Measurements from ENCODE around the gene MBOAT2. TPM values are rescaled to one million over a fixed set of nuclear protein-coding genes. Genes with fewer than 3 reads are reported as not detected.
"Not testable (repeated sequence)": the region's sequence is repeated elsewhere in the genome, so short reads cannot be mapped to it uniquely, and the experiment has no call there.

MBOAT2 gene
- total RNA-seq, 1 donor from 2014 or later = 84.0 TPM

- no peak overlapping the region for H3K4me3 ChIP-seq
- H3K27ac ChIP-seq = no peak overlapping the region
- no peak overlapping the region for H3K4me3 Mint-ChIP-seq
- H3K27me3 Mint-ChIP-seq (ENCODE audit: insufficient read depth, low read depth) = no peaks in the 10 kb centered on the region
- H3F3A ChIP-seq (ENCODE audit: low read depth) = no peaks in the 10 kb centered on the region
- no peaks in the 10 kb centered on the region for H4K20me1 ChIP-seq (ENCODE audit: low read depth)
- H3K4me1 ChIP-seq = no peaks in the 10 kb centered on the region
- no peak overlapping the region for H3K27ac Mint-ChIP-seq
- H2AFZ ChIP-seq (replicated peaks) = no peak overlapping the region
- H3K9me3 Mint-ChIP-seq = peaks cover 19% of the 10 kb centered on the region
- no peaks in the 10 kb centered on the region for H3K4me1 Mint-ChIP-seq
- DNase-seq (ENCODE audit: low spot score) = no peak
- H3K27me3 ChIP-seq = no peaks in the 10 kb centered on the region
- no peaks in the 10 kb centered on the region for H3K9me3 ChIP-seq (ENCODE audit: low read depth)
- TF ChIP-seq EZH2 (IDR thresholded peaks at IDR 0.05) (no peak), EZH2phosphoT487 (IDR thresholded peaks at IDR 0.05) (no peak), CTCF (IDR thresholded peaks at IDR 0.05) (no peak)
- peaks cover 5% of the 10 kb centered on the region for H3K36me3 Mint-ChIP-seq
- no peak overlapping the region for H3K9ac ChIP-seq
- peaks cover 70% of the 10 kb centered on the region for H3K79me2 ChIP-seq (ENCODE audit: low read depth)
- H3K36me3 ChIP-seq = no peaks in the 10 kb centered on the region
- no peak overlapping the region for H3K4me2 ChIP-seq
Observed at GRCh38 chr2:8974016-8974415, 29.5 kb downstream of the MBOAT2 start.

- not testable (repeated sequence) for H3K36me3 Mint-ChIP-seq; H3K4me1 ChIP-seq; H3K4me3 Mint-ChIP-seq; H3K27me3 ChIP-seq; H3K27me3 Mint-ChIP-seq (ENCODE audit: insufficient read depth, low read depth); H3K27ac Mint-ChIP-seq; H4K20me1 ChIP-seq (ENCODE audit: low read depth); H3K36me3 ChIP-seq; H2AFZ ChIP-seq (replicated peaks); H3K9ac ChIP-seq; H3K4me3 ChIP-seq; H3K4me2 ChIP-seq; H3K4me1 Mint-ChIP-seq; DNase-seq (ENCODE audit: low spot score); H3F3A ChIP-seq (ENCODE audit: low read depth); H3K27ac ChIP-seq; H3K9me3 ChIP-seq (ENCODE audit: low read depth)
- H3K79me2 ChIP-seq (ENCODE audit: low read depth) = peaks cover 60% of the 10 kb centered on the region
- H3K9me3 Mint-ChIP-seq = peaks cover 23% of the 10 kb centered on the region
Observed at GRCh38 chr2:8973017-8973416, 30.5 kb downstream of the MBOAT2 start.

GRCh38 chr2:8972535-8972934 lies 30.9 kb downstream of the MBOAT2 start:
- peaks cover 26% of the 10 kb centered on the region for H3K9me3 Mint-ChIP-seq
- H3K27ac ChIP-seq; DNase-seq (ENCODE audit: low spot score); H3K4me2 ChIP-seq; H3K27ac Mint-ChIP-seq; H2AFZ ChIP-seq (replicated peaks); H3K36me3 ChIP-seq; H3K4me3 ChIP-seq; H3K4me1 Mint-ChIP-seq; H3K9ac ChIP-seq; H3K4me1 ChIP-seq; H3K27me3 Mint-ChIP-seq (ENCODE audit: insufficient read depth, low read depth); H4K20me1 ChIP-seq (ENCODE audit: low read depth); H3F3A ChIP-seq (ENCODE audit: low read depth); H3K36me3 Mint-ChIP-seq; H3K27me3 ChIP-seq; H3K4me3 Mint-ChIP-seq; H3K9me3 ChIP-seq (ENCODE audit: low read depth): not testable (repeated sequence)
- H3K79me2 ChIP-seq (ENCODE audit: low read depth) = peaks cover 60% of the 10 kb centered on the region

GRCh38 chr2:8969348-8969747 lies 34.1 kb downstream of the MBOAT2 start:
- not testable (repeated sequence) for H3K36me3 Mint-ChIP-seq; H3K4me3 Mint-ChIP-seq; H3K4me2 ChIP-seq; H4K20me1 ChIP-seq (ENCODE audit: low read depth); H3K27me3 Mint-ChIP-seq (ENCODE audit: insufficient read depth, low read depth); H3K9ac ChIP-seq; H3K4me3 ChIP-seq; H3K4me1 Mint-ChIP-seq; H3K27ac Mint-ChIP-seq; H3F3A ChIP-seq (ENCODE audit: low read depth); H3K9me3 ChIP-seq (ENCODE audit: low read depth); H3K27ac ChIP-seq; DNase-seq (ENCODE audit: low spot score); H2AFZ ChIP-seq (replicated peaks); H3K27me3 ChIP-seq; H3K36me3 ChIP-seq; H3K4me1 ChIP-seq
- H3K79me2 ChIP-seq (ENCODE audit: low read depth) = peaks cover 52% of the 10 kb centered on the region
- H3K9me3 Mint-ChIP-seq = peaks cover 26% of the 10 kb centered on the region

- H3K4me3 Mint-ChIP-seq = no peak overlapping the region
- no peaks in the 10 kb centered on the region for H3K4me1 ChIP-seq
- H3K4me3 ChIP-seq = no peak overlapping the region
- H3K4me1 Mint-ChIP-seq = no peaks in the 10 kb centered on the region
- no peak for TF ChIP-seq EZH2phosphoT487 (IDR thresholded peaks at IDR 0.05)
- TF ChIP-seq CTCF (IDR thresholded peaks at IDR 0.05) = no peak
- TF ChIP-seq EZH2 (IDR thresholded peaks at IDR 0.05) = no peak
- H3K27ac Mint-ChIP-seq = no peak overlapping the region
- peaks cover 47% of the 10 kb centered on the region for H3K79me2 ChIP-seq (ENCODE audit: low read depth)
- H3K4me2 ChIP-seq = no peak overlapping the region
- H3K36me3 ChIP-seq = no peaks in the 10 kb centered on the region
- no peak overlapping the region for H3K9ac ChIP-seq
- no peaks in the 10 kb centered on the region for H3K27me3 Mint-ChIP-seq (ENCODE audit: insufficient read depth, low read depth)
- H3K36me3 Mint-ChIP-seq = peaks cover 4% of the 10 kb centered on the region
- DNase-seq (ENCODE audit: low spot score) = no peak
- H2AFZ ChIP-seq (replicated peaks) = no peak overlapping the region
- no peak overlapping the region for H3K27ac ChIP-seq
- H3K27me3 ChIP-seq = no peaks in the 10 kb centered on the region
- no peaks in the 10 kb centered on the region for H3F3A ChIP-seq (ENCODE audit: low read depth)
- H3K9me3 Mint-ChIP-seq = peaks cover 27% of the 10 kb centered on the region
- H3K9me3 ChIP-seq (ENCODE audit: low read depth) = no peaks in the 10 kb centered on the region
- H4K20me1 ChIP-seq (ENCODE audit: low read depth) = no peaks in the 10 kb centered on the region
Observed at GRCh38 chr2:8966123-8966908, 37.2 kb downstream of the MBOAT2 start.

Measured in neural progenitor cell (in vitro differentiated cells).